Activated gamma-delta T cell treated with Interleukin-2 at 50 U/mL for 16 hours (primary cell): Measurements from ENCODE around the gene DPT.

Experiments used
- DNase-seq: peaks from one replicate; pipeline ENCODE4 v3.0.0-alpha.2; 2020

Gene DPT

DNA sequence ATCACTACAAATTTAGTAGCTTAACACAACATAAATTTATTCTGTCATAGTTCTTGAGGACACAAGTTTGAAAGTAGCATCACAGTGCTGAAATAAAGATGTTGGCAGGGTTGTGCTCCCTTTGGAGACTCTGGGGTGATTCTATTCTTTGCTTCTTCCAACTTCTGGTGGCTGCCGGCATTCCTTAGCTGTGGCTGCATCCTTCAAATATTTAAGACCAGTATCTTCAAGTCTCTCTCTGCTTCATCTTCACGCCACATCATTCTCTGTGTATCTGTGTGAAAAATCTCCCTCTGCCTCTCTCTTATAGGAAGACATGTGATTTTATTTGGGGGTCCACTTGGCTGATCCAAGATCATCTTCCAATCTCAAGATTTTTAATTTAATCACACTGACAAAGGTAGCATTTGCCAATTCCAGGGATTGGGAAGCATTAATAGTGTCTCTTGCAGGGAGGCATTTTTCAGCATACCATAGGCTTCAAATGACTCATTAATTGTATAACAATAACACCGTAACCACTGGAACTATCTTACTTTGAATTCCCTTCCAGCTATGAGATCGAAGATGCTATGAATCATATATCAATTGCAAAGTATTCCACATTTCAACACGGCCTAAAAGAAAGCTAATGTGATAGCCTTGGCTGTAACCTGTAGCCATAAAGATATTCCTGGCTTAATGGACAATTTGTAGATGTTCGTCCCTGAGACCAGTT lies 74.6 kb downstream of the DPT start:
- DNase-seq: no peak

DNA sequence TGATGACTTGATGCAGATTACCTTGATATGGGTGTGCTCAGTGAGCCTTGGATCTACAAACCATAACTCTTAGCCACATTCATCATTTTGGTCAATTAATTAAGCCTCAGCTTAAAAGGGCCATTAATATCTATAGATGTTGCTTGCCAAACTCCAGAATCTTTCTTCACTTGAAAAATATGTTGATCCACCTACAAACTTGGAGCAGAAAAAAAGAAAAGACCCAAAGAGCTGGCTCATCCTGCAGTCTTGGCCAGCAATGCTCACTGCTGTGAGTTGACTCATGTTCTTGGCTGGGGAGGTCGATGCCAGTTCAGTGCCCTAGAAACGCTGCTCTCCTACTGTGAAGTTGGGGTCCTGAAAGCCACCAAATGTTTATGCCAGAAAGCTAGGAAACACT lies 75.4 kb downstream of the DPT start:
- DNase-seq: no peak

DNA sequence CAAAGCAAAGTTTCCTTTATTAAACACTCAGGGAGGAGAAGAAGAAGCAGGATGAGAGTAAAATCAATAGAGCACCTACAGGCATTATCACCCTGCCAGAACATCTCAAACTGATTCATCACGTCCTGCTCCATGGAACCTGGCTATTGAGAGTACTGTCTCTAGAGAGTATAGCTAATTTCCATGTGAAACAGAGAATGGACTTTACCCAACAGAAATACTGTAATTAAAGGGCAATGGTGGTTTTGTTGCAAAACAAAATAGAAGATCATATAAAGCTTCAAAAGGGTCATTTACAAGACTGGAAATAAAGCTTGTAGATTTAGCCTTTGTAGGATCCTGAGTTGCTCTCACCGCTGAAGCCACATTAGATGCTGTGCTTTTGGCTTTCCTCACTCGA lies 83.3 kb downstream of the DPT start:
- DNase-seq: no peak
